AG09309 (cell line): ENCODE results near the gene GRID1.

ENCODE experiments used
- DNase-seq: peaks from one replicate; pipeline ENCODE4 v3.0.0-alpha.2; 2010; ENCODE audit warnings: low read depth
- H3K4me3 ChIP-seq: 2 replicates; pipeline ENCODE4 v1.5.1; 2011; ENCODE audit warnings: mild to moderate bottlenecking, low read depth, low read length, moderate library complexity; ENCODE audit not compliant: control insufficient read depth
- CTCF ChIP-seq: IDR thresholded peaks from 2 replicates; pipeline ENCODE4 v1.5.1; 2011; ENCODE audit warnings: mild to moderate bottlenecking, low read depth, low read length, inconsistent platforms; ENCODE audit not compliant: insufficient read depth, control insufficient read depth; ENCODE audit errors: missing control alignments

The GRID1 gene

GRCh38 chr10:85789982-85790789 lies 576.4 kb downstream of the GRID1 start:
- TF ChIP-seq CTCF: no peak
- no peak overlapping the region for H3K4me3 ChIP-seq
- DNase-seq: no peak

- no peak for TF ChIP-seq CTCF
- H3K4me3 ChIP-seq: no peak overlapping the region
- no peak for DNase-seq
Measured at GRCh38 chr10:85789125-85789524, 577.5 kb downstream of the GRID1 start.

GRCh38 chr10:85788570-85788969 lies 578.0 kb downstream of the GRID1 start:
- DNase-seq: no peak
- TF ChIP-seq CTCF: no peak
- no peak overlapping the region for H3K4me3 ChIP-seq

GRCh38 chr10:85787881-85788280 lies 578.7 kb downstream of the GRID1 start:
- no peak for TF ChIP-seq CTCF
- DNase-seq: no peak
- H3K4me3 ChIP-seq: no peak overlapping the region

GRCh38 chr10:85787393-85787792 lies 579.2 kb downstream of the GRID1 start:
- DNase-seq: no peak

GRCh38 chr10:85786401-85786899 lies 580.1 kb downstream of the GRID1 start:
- no peak for TF ChIP-seq CTCF
- no peak for DNase-seq
- H3K4me3 ChIP-seq: no peak overlapping the region

More at GRCh38 chr10:85787393-85787792, 579.2 kb downstream of the GRID1 start:
- no peak overlapping the region for H3K4me3 ChIP-seq
- no peak for TF ChIP-seq CTCF

GRCh38 chr10:85784792-85785191 lies 581.8 kb downstream of the GRID1 start:
- DNase-seq: no peak
- TF ChIP-seq CTCF: no peak
- no peak overlapping the region for H3K4me3 ChIP-seq
